GM21360 (cell line): ENCODE measurements around the gene DGKG.

Experiments used
- ATAC-seq: cut with Tn5 transposase; IDR thresholded peaks from one replicate; pipeline ENCODE4 v1.9.1; 2021; ENCODE audit warnings: mild to moderate bottlenecking, moderate library complexity; ENCODE audit not compliant: unreplicated experiment

DGKG gene

DNA sequence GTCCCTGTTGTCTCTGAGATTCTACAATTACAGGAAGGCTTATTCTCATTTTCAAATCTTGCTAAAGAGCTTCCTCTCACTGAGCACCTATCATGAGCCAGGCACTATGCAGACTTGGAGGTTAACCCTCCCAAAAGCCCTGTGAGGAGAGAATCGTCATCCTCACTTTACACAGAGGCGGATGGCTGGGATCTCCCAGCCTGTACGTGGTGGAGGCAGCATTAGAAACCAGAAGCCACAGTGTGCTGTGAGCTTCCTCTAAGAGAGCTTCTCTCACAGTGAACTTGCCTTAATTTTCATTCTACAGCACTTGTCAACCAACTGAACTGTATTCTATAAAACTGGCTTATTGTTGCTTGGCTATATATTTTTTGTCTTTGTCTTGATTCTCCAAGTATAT is 6.1 kb upstream of the DGKG start:
- no peak for ATAC-seq

DNA sequence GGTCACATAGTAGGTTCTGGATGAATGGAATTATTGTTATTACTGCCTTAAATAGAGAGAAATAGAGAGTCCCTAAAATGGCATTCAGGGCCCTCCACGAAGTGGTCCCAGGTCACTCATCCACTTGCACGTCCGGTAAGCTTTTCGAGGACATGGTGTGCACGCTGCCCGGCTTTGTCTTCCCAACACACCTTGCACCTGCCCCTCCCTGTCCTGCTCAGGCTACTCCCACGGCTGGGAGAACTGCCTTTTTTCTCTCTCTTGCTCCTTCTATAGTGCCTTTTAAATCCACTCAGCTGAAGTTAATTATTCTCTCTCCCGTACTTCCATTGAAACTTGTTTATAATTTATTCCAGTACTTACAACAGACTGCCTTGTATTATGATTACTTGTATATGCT is 5.6 kb upstream of the DGKG start:
- no peak for ATAC-seq

DNA sequence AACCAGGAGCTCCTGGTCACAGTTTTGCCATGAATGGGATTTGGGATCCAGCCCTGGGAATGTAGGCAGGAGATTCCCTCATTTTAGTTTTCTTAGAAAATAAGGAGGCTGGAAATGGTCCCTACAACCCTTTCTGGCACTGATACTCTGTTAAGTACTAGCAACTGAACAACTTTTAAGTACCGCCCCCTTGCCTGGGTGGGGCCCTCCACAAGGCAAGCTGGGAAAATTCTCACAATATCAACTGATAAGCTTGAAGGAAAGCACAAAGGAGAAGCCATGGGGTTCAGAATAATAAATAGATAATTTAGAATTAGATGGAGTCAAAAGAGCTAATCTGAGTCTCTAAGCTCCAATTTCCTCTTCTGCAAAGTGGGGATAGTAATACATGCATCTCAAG is 4.2 kb upstream of the DGKG start:
- no peak for ATAC-seq

DNA sequence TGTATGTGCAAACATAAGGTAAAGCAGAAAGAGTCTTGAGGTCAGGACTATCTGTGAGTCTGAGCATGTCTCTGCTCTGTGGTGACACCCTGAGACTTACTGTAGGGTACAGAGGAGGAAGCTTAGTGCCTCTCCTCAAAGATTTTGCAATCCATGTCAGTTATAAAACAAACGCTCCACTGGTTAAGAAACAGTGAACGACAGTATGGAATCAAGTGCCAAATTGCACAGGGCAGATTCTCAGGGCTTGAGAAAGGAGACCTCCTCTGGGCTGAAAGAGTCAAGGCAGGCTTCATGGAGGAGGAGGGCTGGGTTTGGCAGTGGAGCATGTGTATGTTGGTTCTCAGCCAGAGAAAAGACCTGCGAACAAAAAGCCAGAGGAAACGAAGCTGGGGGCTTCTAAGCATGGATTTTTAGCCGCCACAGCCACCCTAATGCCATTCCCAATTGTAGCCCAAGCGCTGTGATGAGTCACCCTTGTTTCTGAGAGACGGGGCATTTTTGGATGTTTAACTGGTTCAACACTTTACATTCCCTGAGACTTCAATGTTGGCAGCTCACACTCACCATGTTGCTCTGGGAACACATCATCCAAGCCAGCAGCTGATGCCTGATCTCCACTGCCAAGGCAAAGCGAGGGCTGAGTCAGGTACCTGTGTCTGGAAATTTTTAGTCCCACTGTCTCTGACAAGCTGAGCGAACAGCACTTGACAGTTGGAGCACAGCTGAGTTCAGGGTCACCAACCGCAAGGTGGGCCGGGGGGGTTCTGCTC is 3.4 kb upstream of the DGKG start:
- ATAC-seq = no peak

GRCh38 chr3:186362988-186363387 is 954 bp upstream of the DGKG start:
- no peak for ATAC-seq

- ATAC-seq = no peak
These were observed 456 bp upstream of the DGKG start for GRCh38 chr3:186362537-186362842.

- ATAC-seq = no peak
These were observed 730 bp downstream of the DGKG start for GRCh38 chr3:186361246-186361761.

GRCh38 chr3:186360779-186361178 is 1.3 kb downstream of the DGKG start:
- ATAC-seq = no peak

- ATAC-seq = no peak
These were observed 3.0 kb downstream of the DGKG start for GRCh38 chr3:186359078-186359477.

GRCh38 chr3:186356152-186356551 is 5.9 kb downstream of the DGKG start:
- no peak for ATAC-seq

GRCh38 chr3:186354100-186354499 is 7.9 kb downstream of the DGKG start:
- ATAC-seq = no peak

GRCh38 chr3:186352369-186352768 is 9.7 kb downstream of the DGKG start:
- ATAC-seq = no peak

DNA sequence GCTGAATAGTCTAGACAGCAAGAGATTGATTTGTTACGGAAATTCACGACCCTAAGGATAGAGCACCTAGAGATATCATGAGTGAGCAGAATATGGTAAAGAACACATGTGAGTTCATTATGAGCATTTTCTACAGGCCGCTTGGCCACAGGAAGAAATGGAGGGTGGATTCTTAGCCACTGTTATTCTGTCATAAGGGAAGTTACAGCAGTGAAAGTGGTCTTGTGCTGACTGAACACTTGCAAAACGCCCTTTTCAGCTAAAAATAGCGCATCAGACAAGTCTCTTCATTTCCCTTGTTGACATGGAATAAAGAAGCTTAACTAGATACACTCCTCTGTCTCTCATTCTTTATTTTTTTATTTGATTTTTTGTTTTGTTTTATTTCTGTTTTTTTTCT is 19.8 kb downstream of the DGKG start:
- peak; percentile 51 for ATAC-seq

- no peak for ATAC-seq
These were observed 21.8 kb downstream of the DGKG start for GRCh38 chr3:186340204-186340603.

DNA sequence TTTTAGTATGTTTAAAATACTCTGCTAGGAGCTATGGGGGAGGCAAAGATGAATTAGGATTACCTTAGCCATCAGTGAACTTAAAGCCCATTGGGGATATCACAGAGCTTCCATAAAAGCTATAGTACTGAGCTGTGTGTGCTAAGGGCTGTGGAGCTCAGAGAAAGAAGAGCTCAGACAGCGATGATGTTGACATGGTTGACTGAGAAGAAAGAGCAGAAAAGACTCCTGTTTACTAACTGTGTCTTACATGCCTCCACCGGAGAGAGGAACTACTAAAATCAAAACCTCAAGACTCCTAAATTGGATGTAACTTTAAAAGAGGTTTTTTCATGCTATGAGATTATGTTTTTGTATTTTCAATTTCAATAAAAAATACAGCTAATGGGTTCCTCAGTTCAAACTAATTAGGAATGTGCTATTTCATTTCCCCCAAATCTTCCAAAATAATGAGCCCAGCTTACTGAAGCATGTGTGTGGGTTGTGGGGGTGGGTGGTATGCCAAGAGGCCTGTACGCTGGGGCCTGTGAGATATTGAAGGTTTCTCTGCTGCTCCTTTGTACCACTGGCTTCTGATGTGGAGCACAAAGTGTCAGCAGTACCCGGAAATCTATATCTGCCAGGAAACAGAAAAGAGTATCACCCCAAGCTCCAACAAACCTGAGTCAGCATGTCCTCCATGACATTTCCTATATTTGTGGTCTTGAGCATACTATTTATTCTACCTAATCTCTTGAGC is 22.7 kb downstream of the DGKG start:
- ATAC-seq = no peak

- ATAC-seq = no peak
These were observed 28.8 kb downstream of the DGKG start for GRCh38 chr3:186333256-186333655.

DNA sequence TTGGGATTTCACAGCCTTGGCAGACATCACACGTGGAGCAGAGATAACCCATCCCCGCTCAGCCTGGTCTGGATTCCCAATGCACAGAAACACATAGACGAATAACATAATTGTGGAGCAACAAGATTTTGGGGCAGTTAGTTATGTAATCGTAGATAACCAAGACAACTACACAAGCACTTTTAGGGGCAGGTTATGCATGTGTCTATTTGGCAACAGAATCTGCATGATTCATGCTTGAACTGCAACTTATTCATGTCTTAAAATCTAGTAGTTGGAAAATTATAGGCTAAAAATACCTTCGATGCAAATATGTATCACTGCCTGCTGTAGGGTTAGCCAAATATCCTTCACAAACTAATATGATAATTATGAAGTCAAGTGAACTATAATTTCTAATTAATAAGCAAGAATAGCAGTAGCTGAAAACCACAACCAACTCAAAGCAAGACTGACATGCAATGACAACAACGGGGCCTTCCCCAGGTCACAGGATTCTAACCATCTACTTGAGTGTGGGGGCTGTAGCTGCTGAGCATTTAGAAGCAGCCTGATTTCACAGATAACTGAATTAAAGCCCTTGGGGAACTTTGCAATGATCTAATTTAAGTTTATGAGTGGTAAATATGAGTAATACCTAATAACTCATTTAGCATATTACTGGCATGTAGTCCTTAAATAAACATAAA is 31.1 kb downstream of the DGKG start:
- no peak for ATAC-seq

- ATAC-seq = no peak
These were observed 32.4 kb downstream of the DGKG start for GRCh38 chr3:186329589-186329988.

- no peak for ATAC-seq
These were observed 34.0 kb downstream of the DGKG start for GRCh38 chr3:186327912-186328487.

GRCh38 chr3:186322761-186323160 is 39.3 kb downstream of the DGKG start:
- ATAC-seq = no peak

DNA sequence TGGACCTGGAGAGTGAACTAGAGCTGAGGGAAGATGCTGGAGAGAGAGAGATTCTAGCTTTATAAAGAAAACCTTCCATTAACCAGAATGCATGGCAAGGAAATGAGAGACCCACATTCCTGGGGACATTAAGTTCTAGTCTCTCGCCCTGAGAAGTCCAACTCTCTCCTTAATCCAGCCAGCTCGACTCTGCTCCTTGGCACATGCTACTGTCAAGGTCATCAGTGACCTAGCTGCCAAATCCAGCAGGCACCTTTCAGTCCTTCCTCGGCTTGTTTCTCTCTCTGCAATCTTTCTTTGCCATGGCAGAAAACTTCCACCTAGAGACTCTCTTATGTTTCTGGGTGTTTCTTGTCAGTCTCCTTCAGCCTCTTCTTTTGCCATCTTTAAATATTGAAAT is 40.3 kb downstream of the DGKG start:
- no peak for ATAC-seq
